Medulla oblongata (tissue), 1 donor: ENCODE results near the gene CYP2B6.
"Not testable (repeated sequence)": the region's sequence is repeated elsewhere in the genome, so short reads cannot be mapped to it uniquely, and the experiment has no call there.

Experiments
- DNase-seq: peaks from one replicate; pipeline ENCODE4 v3.0.0-alpha.2; 2015; ENCODE audit errors: extremely low spot score

CYP2B6 gene

GRCh38 chr19:40990972-40991381 is at the start of gene CYP2B6:
CYP2B6 (plus strand) TSS chr19:40991282; CDS start chr19:40991306, 24 bp downstream.
- no peak for DNase-seq

DNA sequence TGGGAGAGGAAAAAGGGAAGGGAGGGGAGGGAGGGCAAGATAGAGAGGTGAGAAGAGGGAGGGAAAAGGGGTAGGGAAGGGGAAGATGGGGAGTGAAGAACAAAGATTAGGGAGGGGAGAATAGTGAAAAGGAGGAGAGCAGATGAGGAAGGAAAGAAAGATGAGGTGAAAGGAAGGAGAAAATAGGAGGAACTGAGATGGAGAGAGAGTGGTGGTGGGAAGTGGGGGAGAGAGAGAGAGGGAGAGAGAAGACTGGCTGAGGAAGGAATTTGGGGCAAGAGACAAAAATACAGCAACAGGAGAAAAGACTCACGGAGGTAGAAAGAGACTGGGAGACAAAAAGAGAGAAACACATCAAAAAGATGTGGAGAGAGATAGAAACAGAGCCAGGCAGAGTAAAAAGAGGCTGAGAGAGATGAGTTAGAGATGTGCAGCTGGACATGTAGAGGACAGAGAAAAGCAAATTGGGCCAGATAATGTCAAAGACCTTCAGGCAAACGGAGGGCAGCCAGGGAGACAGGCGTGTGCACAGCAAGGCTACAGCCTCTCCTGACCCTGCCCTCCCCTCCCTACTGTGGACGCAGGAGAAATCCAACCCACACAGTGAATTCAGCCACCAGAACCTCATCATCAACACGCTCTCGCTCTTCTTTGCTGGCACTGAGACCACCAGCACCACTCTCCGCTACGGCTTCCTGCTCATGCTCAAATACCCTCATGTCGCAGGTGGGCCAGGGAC is 49.4 kb upstream of the CYP2B6 start:
- no peak for DNase-seq

GRCh38 chr19:40945645-40946044 is 45.4 kb upstream of the CYP2B6 start:
- DNase-seq: no peak

DNA sequence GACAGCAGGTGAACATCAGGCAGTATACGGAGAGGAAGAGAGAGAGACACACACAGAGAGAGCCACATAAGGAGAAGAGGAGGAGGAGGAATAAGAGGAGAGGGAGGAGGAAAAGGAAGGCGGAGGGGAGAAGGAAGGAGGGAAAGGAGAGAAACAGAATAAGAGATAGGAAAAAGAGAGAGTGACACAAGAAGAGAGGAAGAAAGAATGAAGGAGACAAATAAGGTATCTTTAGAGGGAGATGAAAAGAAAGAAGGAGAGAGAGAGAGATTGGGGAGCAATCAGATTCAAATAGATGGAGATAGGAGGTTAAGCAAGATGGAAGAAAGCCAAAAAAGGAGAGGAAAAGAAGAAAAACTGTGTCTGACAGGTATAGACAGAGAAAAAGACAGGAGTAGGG is 44.0 kb upstream of the CYP2B6 start:
- no peak for DNase-seq

- no peak for DNase-seq
Observed at GRCh38 chr19:40947573-40947972, 43.5 kb upstream of the CYP2B6 start.

DNA sequence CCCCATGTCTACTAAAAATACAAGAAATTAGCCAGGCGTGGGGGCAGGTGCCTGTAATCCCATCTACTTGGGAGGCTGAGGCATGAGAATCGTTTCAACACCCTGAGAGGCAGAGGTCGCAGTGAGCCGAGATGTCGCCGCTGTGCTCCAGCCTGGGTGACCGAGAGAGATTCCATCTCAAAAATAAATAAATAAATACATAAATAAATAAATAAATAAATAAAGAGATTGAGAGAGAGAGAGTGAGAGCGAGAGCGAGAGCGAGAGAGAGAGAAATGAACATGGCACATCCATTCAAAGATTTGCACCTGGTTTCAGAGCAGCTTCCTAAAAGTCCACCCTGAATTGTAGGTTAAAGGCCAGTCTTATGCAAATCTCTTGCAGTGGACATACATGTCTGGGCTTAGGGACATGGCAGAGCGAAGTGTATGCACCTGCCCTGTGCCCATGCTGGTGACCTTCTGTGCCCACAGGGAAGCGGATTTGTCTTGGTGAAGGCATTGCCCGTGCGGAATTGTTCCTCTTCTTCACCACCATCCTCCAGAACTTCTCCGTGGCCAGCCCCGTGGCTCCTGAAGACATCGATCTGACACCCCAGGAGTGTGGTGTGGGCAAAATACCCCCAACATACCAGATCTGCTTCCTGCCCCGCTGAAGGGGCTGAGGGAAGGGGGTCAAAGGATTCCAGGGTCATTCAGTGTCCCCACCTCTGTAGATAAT is 42.3 kb upstream of the CYP2B6 start:
- no peak for DNase-seq

DNA sequence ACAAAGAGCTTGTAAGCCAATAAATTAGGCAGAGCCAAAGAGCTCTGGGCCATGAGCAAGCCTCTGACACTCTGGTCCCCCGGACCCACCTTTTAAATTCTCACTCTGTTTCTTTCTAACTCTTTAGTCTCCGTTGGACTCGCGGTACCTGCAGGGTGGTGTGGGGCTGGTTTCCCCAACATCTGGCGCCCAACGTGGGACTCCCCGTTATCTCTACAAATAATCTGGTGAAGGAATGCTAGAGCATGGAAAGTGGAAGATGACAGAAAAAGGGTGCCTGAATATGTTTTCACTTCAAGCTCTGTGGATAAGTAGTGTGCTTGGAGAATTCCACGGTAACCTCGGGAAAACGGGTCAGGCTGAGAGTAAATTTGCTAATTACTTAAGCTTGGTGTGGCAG is 36.5 kb upstream of the CYP2B6 start:
- no peak for DNase-seq

GRCh38 chr19:40959338-40959737 is 31.7 kb upstream of the CYP2B6 start:
- no peak for DNase-seq

GRCh38 chr19:40960062-40960685 is 30.9 kb upstream of the CYP2B6 start:
- DNase-seq: no peak

- no peak for DNase-seq
Observed at GRCh38 chr19:40960780-40961179, 30.3 kb upstream of the CYP2B6 start.

- no peak for DNase-seq
Observed at GRCh38 chr19:40962460-40962961, 28.6 kb upstream of the CYP2B6 start.

DNA sequence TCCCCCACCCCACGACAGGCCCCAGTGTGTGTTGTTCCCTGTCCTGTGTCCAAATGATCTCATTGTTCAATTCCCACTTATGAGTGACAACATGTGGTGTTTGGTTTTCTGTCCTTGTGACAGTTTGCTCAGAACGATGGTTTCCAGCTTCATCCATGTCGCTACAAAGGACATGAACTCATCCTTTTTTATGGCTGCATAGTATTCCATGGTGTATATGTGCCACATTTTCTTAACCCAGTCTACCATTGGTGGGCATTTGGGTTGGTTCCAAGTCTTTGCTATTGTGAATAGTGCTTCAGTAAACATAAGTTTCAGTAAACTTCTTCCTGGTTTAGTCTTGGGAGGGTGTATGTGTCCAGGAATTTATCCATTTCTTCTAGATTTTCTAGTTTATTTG is 26.7 kb upstream of the CYP2B6 start:
- not testable (repeated sequence) for DNase-seq

DNA sequence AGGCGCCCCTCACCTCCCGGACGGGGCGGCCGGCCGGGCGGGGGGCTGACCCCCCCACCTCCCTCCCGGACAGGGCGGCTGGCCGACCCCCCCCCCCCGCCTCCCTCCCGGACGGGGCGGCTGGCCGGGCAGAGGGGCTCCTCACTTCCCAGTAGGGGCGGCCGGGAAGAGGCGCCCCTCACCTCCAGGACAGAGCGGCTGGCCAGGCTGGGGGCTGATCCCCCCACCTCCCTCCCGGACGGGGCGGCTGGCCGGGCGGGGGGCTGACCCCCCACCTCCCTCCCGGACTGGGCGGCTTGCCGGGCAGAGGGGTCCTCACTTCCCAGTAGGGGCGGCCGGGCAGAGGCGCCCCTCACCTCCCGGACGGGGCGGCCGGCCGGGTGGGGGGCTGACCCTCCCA is 25.7 kb upstream of the CYP2B6 start:
- DNase-seq: not testable (repeated sequence)

GRCh38 chr19:40966591-40966990 is 24.5 kb upstream of the CYP2B6 start:
- not testable (repeated sequence) for DNase-seq

- DNase-seq: not testable (repeated sequence)
Observed at GRCh38 chr19:40968065-40968464, 23.0 kb upstream of the CYP2B6 start.

DNA sequence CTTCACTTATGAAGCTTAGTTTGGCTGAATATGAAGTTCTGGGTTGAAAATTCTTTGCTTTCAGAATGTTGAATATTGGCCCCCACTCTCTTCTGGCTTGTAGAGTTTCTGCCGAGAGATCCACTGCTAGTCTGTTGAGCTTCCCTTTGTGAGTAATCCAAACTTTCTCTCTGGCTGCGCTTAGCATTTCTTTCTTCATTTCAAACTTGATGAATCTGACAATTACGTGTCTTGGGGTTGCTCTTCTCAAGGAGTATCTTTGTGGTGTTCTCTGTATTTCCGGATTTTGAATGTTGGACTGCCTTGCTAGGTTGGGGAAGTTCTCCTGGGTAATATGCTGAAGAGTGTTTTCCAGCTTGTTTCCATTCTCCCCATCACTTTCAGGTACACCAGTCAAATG is 21.4 kb upstream of the CYP2B6 start:
- not testable (repeated sequence) for DNase-seq

DNA sequence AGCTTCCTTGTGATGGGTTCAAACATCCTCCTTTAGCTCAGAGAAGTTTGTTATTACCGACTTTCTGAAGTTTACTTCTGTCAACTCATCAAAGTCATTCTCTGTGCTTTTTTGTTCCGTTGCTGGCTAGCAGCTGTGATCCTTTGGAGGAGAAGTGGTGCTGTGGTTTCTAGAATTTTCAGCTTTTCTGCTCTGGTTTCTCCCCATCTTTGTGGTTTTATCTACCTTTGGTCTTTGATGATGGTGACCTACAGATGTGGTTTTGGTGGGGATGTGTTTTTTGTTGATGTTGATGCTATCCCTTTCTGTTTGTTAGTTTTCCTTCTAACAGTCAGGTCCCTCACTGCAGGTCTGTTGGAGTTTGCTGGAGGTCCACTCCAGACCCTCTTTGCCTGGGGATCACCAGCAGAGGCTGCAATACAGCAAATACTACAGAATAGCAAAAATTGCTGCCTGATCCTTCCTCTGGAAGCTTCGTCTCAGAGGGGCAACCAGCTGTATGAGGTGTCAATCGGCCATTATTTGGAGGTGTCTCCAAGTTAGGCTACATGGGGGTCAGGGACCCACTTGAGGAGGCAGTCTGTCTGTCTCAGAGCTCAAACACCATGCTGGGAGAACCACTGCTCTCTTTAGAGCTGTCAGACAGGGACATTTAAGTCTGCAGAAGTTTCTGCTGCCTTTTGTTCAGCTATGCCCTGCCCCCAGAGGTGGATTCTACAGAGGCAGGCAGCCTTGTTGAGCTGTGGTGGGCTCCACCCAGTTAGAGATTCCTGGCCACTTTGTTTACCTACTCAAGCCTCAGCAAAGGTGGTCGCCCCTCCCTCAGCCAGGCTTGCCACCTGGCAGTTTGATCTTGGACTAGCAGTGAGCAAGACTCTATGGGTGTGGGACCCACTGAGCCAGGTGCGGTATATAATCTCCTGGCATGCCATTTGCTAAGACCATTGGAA is 20.4 kb upstream of the CYP2B6 start:
- DNase-seq: not testable (repeated sequence)

DNA sequence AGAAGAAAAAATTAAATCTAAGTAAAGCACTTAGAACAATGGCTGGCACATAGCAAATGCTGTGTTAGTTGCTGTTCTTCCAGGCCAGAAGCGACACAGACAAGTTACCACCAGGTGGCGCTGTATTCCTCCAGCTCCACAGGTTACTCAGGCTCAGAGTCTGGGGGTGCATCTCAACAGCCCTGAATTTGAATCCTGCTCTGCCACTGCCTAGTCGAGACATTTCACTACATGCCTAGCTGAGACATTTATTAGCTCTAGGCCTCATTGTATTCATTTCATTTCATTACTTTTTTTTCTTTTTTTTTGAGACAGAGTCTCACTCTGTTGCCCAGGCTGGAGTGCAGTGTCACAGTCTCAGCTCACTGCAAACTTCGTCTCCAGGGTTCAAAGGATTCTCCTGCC is 16.4 kb upstream of the CYP2B6 start:
- peak; percentile 81 for DNase-seq

GRCh38 chr19:40976134-40976533 is 14.9 kb upstream of the CYP2B6 start:
- DNase-seq: no peak

GRCh38 chr19:40976724-40977123 is 14.4 kb upstream of the CYP2B6 start:
- no peak for DNase-seq

DNA sequence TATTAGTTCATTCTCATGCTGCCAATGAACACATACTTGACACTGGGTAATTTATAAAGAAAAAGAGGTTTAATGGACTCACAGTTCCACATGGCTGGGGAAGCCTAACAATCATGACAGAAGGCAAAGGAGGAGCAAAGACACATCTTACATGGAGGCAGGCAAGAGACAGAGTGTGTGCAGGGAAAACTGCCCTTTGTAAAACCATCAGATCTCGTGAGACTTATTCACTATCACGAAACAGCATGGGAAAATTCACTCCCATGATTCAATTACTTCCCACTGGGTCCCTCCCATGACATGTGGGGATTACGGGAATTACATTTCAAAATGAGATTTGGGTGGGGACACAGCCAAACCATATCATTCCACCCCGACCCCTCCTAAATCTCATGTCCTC is 11.3 kb upstream of the CYP2B6 start:
- DNase-seq: not testable (repeated sequence)
